Measurements from ENCODE around the gene BET1L.

The BET1L gene

DNA sequence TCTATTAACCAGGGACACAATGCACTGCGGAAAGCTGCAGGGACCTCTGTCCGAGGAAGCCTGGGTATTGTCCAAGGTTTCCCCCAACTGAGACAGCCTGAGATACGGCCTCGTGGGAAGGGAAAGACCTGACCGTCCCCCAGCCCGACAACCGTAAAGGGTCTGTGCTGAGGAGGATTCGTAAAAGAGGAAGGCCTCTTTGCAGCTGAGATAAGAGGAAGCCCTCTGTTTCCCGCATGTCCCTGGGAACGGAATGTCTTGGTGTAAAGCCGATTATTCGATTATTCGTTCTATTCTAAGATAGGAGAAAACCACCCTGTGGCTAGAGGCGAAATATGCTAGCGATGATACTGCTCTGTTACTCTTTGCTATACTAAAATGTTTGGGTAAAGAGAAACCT lies 5.2 kb downstream of the BET1L start (continued):
- TF ChIP-seq, protein P1, sequence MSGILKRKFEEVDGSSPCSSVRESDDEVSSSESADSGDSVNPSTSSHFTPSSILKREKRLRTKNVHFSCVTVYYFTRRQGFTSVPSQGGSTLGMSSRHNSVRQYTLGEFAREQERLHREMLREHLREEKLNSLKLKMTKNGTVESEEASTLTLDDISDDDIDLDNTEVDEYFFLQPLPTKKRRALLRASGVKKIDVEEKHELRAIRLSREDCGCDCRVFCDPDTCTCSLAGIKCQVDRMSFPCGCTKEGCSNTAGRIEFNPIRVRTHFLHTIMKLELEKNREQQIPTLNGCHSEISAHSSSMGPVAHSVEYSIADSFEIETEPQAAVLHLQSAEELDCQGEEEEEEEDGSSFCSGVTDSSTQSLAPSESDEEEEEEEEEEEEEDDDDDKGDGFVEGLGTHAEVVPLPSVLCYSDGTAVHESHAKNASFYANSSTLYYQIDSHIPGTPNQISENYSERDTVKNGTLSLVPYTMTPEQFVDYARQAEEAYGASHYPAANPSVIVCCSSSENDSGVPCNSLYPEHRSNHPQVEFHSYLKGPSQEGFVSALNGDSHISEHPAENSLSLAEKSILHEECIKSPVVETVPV (CRISPR knock-in tag; IDR thresholded peaks at IDR 0.05): no peak
- TF ChIP-seq ZFP3 (CRISPR knock-in tag; IDR thresholded peaks at IDR 0.05) (no peak), ISL1 (CRISPR knock-in tag; IDR thresholded peaks at IDR 0.05) (no peak), GLIS3 (CRISPR knock-in tag; IDR thresholded peaks at IDR 0.05) (no peak), PPARA (CRISPR knock-in tag; IDR thresholded peaks at IDR 0.05; ENCODE audit: borderline replicate concordance) (no peak), ESRRG (CRISPR knock-in tag; IDR thresholded peaks at IDR 0.05) (no peak), ZNF565 (CRISPR knock-in tag; conservative IDR thresholded peaks at IDR 0.05; ENCODE audit: low read depth) (no peak)

DNA sequence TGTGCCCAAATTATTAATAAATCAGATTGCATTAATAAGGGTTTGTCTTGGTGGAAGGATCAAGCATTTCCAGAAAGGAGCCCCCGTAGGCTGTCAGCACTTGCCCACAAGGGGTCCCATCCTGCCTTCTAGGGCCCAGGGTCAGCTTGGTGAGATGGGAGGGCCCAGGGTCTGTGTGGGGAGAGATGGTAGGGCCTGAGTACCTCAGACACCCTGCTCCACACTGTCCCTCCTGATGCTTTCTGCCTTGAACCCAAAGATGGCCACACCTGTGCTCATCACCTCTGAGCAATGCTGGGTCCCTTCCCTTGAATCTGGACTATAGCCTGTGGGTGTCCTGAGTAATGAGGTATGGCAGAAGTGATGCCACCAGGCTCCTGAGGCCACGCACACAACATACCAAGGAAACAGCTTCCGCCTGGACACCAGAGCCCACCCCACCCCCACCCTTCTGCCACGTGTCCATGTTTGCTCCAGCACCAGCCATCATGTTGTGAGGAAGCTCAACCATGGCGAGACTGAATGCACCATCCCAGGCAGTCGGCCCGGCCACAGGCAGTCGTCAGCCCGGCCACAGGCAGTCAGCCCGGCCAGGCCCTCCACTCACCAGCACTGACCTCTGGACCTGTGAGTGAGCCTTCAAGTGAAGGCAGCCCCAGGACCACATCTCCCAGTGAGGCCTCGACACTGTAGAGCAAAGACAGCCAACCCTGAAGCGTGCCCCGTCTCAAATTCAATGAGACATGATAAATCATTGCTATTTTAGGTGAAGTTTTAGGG lies 6.8 kb downstream of the BET1L start:
- no peak for ATAC-seq
- TF ChIP-seq SNAI2 (CRISPR knock-in tag; IDR thresholded peaks at IDR 0.05): no peak
- no peak for TF ChIP-seq RARB (CRISPR knock-in tag; IDR thresholded peaks at IDR 0.05)
- TF ChIP-seq PPARA (CRISPR knock-in tag; IDR thresholded peaks at IDR 0.05; ENCODE audit: borderline replicate concordance): no peak
- no peak for TF ChIP-seq ZFP3 (CRISPR knock-in tag; IDR thresholded peaks at IDR 0.05)
- TF ChIP-seq, protein P2, sequence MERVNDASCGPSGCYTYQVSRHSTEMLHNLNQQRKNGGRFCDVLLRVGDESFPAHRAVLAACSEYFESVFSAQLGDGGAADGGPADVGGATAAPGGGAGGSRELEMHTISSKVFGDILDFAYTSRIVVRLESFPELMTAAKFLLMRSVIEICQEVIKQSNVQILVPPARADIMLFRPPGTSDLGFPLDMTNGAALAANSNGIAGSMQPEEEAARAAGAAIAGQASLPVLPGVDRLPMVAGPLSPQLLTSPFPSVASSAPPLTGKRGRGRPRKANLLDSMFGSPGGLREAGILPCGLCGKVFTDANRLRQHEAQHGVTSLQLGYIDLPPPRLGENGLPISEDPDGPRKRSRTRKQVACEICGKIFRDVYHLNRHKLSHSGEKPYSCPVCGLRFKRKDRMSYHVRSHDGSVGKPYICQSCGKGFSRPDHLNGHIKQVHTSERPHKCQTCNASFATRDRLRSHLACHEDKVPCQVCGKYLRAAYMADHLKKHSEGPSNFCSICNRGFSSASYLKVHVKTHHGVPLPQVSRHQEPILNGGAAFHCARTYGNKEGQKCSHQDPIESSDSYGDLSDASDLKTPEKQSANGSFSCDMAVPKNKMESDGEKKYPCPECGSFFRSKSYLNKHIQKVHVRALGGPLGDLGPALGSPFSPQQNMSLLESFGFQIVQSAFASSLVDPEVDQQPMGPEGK (CRISPR knock-in tag; IDR thresholded peaks at IDR 0.05; ENCODE audit: borderline replicate concordance): no peak
- TF ChIP-seq, protein P1 (CRISPR knock-in tag; IDR thresholded peaks at IDR 0.05): no peak
- TF ChIP-seq, protein P3, sequence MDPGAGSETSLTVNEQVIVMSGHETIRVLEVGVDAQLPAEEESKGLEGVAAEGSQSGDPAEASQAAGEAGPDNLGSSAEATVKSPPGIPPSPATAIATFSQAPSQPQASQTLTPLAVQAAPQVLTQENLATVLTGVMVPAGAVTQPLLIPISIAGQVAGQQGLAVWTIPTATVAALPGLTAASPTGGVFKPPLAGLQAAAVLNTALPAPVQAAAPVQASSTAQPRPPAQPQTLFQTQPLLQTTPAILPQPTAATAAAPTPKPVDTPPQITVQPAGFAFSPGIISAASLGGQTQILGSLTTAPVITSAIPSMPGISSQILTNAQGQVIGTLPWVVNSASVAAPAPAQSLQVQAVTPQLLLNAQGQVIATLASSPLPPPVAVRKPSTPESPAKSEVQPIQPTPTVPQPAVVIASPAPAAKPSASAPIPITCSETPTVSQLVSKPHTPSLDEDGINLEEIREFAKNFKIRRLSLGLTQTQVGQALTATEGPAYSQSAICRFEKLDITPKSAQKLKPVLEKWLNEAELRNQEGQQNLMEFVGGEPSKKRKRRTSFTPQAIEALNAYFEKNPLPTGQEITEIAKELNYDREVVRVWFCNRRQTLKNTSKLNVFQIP (CRISPR knock-in tag; IDR thresholded peaks at IDR 0.05; ENCODE audit: borderline replicate concordance, low read depth): no peak
- no peak for TF ChIP-seq ZNF8 (CRISPR knock-in tag; IDR thresholded peaks at IDR 0.05)
- TF ChIP-seq TCF4 (CRISPR knock-in tag; IDR thresholded peaks at IDR 0.05; ENCODE audit: borderline replicate concordance): no peak
- no peak for TF ChIP-seq BACH2 (CRISPR knock-in tag; IDR thresholded peaks at IDR 0.05; ENCODE audit: borderline replicate concordance)
- TF ChIP-seq ZC3H10 (CRISPR knock-in tag; IDR thresholded peaks at IDR 0.05): no peak
- TF ChIP-seq, protein P4, sequence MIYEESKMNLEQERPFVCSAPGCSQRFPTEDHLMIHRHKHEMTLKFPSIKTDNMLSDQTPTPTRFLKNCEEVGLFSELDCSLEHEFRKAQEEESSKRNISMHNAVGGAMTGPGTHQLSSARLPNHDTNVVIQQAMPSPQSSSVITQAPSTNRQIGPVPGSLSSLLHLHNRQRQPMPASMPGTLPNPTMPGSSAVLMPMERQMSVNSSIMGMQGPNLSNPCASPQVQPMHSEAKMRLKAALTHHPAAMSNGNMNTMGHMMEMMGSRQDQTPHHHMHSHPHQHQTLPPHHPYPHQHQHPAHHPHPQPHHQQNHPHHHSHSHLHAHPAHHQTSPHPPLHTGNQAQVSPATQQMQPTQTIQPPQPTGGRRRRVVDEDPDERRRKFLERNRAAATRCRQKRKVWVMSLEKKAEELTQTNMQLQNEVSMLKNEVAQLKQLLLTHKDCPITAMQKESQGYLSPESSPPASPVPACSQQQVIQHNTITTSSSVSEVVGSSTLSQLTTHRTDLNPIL (CRISPR knock-in tag; IDR thresholded peaks at IDR 0.05; ENCODE audit: low read depth): no peak
- TF ChIP-seq ARNTL (CRISPR knock-in tag; IDR thresholded peaks at IDR 0.05; ENCODE audit: borderline replicate concordance, low read depth): no peak
- TF ChIP-seq, protein P5, sequence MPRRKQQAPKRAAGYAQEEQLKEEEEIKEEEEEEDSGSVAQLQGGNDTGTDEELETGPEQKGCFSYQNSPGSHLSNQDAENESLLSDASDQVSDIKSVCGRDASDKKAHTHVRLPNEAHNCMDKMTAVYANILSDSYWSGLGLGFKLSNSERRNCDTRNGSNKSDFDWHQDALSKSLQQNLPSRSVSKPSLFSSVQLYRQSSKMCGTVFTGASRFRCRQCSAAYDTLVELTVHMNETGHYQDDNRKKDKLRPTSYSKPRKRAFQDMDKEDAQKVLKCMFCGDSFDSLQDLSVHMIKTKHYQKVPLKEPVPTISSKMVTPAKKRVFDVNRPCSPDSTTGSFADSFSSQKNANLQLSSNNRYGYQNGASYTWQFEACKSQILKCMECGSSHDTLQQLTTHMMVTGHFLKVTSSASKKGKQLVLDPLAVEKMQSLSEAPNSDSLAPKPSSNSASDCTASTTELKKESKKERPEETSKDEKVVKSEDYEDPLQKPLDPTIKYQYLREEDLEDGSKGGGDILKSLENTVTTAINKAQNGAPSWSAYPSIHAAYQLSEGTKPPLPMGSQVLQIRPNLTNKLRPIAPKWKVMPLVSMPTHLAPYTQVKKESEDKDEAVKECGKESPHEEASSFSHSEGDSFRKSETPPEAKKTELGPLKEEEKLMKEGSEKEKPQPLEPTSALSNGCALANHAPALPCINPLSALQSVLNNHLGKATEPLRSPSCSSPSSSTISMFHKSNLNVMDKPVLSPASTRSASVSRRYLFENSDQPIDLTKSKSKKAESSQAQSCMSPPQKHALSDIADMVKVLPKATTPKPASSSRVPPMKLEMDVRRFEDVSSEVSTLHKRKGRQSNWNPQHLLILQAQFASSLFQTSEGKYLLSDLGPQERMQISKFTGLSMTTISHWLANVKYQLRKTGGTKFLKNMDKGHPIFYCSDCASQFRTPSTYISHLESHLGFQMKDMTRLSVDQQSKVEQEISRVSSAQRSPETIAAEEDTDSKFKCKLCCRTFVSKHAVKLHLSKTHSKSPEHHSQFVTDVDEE (CRISPR knock-in tag; IDR thresholded peaks at IDR 0.05): no peak
- no peak for TF ChIP-seq TOX (CRISPR knock-in tag; IDR thresholded peaks at IDR 0.05; ENCODE audit: borderline replicate concordance)
- TF ChIP-seq ZNF565 (CRISPR knock-in tag; conservative IDR thresholded peaks at IDR 0.05; ENCODE audit: low read depth): no peak
- TF ChIP-seq ESRRG (CRISPR knock-in tag; IDR thresholded peaks at IDR 0.05): no peak
- TF ChIP-seq OSR1 (CRISPR knock-in tag; IDR thresholded peaks at IDR 0.05): no peak
- no peak for TF ChIP-seq GLIS3 (CRISPR knock-in tag; IDR thresholded peaks at IDR 0.05)

Measured in SK-N-SH treated with all-trans-retinoic acid at 6 μM for 48 hours (cell line).